D721Med (cell line): Measurements from ENCODE around the gene SUFU.
"Not testable (repeated sequence)": the region's sequence is repeated elsewhere in the genome, so short reads cannot be mapped to it uniquely, and the experiment has no call there.

Experiments
- DNase-seq: peaks from one replicate; pipeline ENCODE4 v3.0.0; 2011; ENCODE audit warnings: low spot score; ENCODE audit not compliant: insufficient read length
- FAIRE-seq: peaks from 2 replicates; lab custom pipeline; 2011; peaks lifted over from hg19 to GRCh38; lab: Jason Lieb, UNC
- TF ChIP-seq, protein P1 (sequence below): IDR thresholded peaks from 2 replicates; pipeline ENCODE4 v1.5.1; 2012; ENCODE audit warnings: mild to moderate bottlenecking, control low read depth; ENCODE audit not compliant: insufficient read depth; ENCODE audit errors: missing control alignments

SUFU gene

GRCh38 chr10:102497545-102497944 lies 6.2 kb upstream of the SUFU start:
- FAIRE-seq, result no peak
- DNase-seq, result no peak
- TF ChIP-seq, protein P1, sequence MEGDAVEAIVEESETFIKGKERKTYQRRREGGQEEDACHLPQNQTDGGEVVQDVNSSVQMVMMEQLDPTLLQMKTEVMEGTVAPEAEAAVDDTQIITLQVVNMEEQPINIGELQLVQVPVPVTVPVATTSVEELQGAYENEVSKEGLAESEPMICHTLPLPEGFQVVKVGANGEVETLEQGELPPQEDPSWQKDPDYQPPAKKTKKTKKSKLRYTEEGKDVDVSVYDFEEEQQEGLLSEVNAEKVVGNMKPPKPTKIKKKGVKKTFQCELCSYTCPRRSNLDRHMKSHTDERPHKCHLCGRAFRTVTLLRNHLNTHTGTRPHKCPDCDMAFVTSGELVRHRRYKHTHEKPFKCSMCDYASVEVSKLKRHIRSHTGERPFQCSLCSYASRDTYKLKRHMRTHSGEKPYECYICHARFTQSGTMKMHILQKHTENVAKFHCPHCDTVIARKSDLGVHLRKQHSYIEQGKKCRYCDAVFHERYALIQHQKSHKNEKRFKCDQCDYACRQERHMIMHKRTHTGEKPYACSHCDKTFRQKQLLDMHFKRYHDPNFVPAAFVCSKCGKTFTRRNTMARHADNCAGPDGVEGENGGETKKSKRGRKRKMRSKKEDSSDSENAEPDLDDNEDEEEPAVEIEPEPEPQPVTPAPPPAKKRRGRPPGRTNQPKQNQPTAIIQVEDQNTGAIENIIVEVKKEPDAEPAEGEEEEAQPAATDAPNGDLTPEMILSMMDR, result no peak

- FAIRE-seq (no peak), DNase-seq (no peak)
- TF ChIP-seq, protein P1, result no peak
Measured at GRCh38 chr10:102499356-102499755, 4.4 kb upstream of the SUFU start.

DNA sequence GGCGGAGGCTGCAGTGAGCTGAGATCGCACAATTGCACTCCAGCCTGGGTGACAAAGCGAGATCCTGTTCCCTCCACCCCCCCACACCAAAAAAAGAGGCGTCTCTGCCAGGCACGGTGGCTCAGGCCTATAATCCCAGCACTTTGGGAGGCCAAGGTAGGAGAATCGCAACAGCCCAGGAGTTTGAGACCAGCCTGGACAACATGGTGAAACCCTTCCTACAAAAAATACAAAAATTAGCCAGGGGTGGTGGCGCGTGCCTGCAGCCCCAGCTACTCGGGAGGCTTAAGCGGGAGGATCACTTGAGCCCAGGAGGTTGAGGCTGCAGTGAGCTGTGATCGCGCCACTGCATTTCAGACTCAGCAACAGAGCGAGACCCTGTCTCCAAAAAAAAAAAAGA lies 3.1 kb upstream of the SUFU start:
- not testable (repeated sequence) for DNase-seq, FAIRE-seq

GRCh38 chr10:102501201-102502028 lies 2.4 kb upstream of the SUFU start:
- FAIRE-seq, result no peak
- DNase-seq, result no peak
- TF ChIP-seq, protein P1, result no peak

DNA sequence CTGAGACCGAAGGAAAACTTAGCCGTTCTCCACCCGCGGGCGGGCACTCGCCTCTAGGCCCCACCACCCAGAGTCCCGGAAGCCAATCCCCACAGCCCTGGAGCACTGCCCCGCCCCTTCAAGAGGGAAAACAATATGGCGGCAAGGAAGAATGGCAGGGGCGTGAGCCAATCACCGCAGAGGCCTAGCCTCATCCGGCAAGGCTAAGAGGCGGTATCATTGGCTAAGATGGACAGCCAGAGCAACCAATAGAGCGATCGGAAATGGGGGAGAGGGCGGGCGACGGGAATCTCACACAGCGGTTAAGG lies 1.8 kb upstream of the SUFU start:
- TF ChIP-seq, protein P1, result no peak
- peak; percentile 80 for DNase-seq
- FAIRE-seq, result no peak

GRCh38 chr10:102502337-102503151 lies 1.2 kb upstream of the SUFU start, which contains the start of gene ACTR1A:
ACTR1A (minus strand) TSS chr10:102502712; CDS start chr10:102502647, 65 bp downstream.
- peak; percentile 90 for FAIRE-seq

More at GRCh38 chr10:102502337-102503151, 1.2 kb upstream of the SUFU start, which contains the start of gene ACTR1A:
- TF ChIP-seq, protein P1, result no peak
- no peak for DNase-seq
